Measurements from ENCODE around the gene TNF. TPM values are rescaled to one million over a fixed set of nuclear protein-coding genes. Genes with fewer than 3 reads are reported as not detected.
A peak's percentile ranks its signal among the peaks of the same experiment; 100 is the strongest.

The TNF gene
- total RNA-seq, 1 experiment from 2014 or later, result 0.64 TPM

DNA sequence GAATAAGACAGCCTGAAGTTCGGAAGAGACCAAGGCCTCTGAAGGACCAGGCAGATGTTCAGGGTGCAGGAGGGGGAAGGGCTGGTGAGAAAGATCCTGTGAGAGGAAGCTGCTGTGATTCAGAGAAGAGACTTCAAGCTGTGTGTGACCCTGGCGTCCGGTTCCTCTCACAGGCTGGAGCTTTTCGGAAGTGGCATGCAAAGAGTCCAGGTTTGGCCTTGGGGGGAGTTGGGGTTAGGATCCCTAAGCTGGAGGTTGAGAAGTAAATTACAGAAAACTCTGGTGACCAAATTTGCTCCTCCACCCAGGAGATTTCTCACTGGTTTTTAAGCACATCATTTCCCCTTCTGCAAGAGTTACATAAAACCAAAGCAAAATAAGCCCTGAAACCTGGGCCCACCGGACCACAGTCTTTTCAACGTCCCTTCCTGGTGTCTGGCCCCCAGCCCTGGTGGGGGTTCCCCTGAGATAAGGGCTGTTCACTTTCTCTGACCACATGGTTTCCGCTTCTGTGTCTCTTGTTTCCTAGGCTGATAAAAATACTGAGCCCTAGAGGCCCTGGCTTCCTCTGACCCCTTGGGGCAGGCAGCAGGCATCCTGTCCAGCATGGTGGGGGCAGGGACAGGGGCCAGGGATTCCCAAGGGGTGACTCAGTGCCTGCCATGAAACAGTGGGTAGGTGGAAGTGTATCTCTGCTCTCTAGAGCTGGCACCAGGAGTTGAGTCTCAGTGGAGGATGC, 15.2 kb upstream of the TNF start:
- BruUV-seq (replicated peaks), result no TSS peak
- H3K9me3 ChIP-seq (ENCODE audit: control insufficient read depth, insufficient read depth, low read depth, low read length), result no peaks in the 10 kb centered on the region
- DNase-seq (ENCODE audit: low read depth, low spot score), result no peak
- POLR2A ChIA-PET, result no interaction called here
- peaks cover 2% of the 10 kb centered on the region; the same call in 1 of the 2 replicates for H3K36me3 ChIP-seq (ENCODE audit: control insufficient read depth, insufficient read depth, low read length)
- CTCF ChIA-PET, result interaction anchor here (1.0 kb wide), 1 partner anchor 9 kb away, joined by 3 read pairs; no protein-coding TSS in a partner anchor
- TF ChIP-seq, protein P1, sequence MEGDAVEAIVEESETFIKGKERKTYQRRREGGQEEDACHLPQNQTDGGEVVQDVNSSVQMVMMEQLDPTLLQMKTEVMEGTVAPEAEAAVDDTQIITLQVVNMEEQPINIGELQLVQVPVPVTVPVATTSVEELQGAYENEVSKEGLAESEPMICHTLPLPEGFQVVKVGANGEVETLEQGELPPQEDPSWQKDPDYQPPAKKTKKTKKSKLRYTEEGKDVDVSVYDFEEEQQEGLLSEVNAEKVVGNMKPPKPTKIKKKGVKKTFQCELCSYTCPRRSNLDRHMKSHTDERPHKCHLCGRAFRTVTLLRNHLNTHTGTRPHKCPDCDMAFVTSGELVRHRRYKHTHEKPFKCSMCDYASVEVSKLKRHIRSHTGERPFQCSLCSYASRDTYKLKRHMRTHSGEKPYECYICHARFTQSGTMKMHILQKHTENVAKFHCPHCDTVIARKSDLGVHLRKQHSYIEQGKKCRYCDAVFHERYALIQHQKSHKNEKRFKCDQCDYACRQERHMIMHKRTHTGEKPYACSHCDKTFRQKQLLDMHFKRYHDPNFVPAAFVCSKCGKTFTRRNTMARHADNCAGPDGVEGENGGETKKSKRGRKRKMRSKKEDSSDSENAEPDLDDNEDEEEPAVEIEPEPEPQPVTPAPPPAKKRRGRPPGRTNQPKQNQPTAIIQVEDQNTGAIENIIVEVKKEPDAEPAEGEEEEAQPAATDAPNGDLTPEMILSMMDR (IDR thresholded peaks at IDR 0.05), result no peak
- no peak for TF ChIP-seq REST (IDR thresholded peaks at IDR 0.05; ENCODE audit: insufficient read depth in 1 of 2, low read depth in 2 of 2, low read length in 1 of 2)
- no peak for TF ChIP-seq SIN3A (IDR thresholded peaks at IDR 0.05; ENCODE audit: borderline replicate concordance, insufficient read depth, low read depth, low read length)
- TF ChIP-seq TCF7L2 (IDR thresholded peaks at IDR 0.05; ENCODE audit: low read depth, low read length), result no peak
- TF ChIP-seq POLR2AphosphoS5 (IDR thresholded peaks at IDR 0.05; ENCODE audit: low read depth, low read length), result no peak
- H3K4me3 ChIP-seq (ENCODE audit: low read depth in 2 of 2, low read length in 2 of 2), result no peak overlapping the region
- in situ Hi-C loops (cut with HindIII; ENCODE audit: low pct_unique_long_range_greater_than_20kb, low sequenced_read_pairs), result no loop called here
- H3K4me1 ChIP-seq (ENCODE audit: control insufficient read depth, insufficient read depth, low read length), result peaks cover 13% of the 10 kb centered on the region
- intact Hi-C loops (cut with micrococcal nuclease; ENCODE audit: unreplicated experiment), result no loop called here
- no peaks in the 10 kb centered on the region for H3K27me3 ChIP-seq (ENCODE audit: control insufficient read depth, insufficient read depth, low read length)
- peak; percentile 80 for ATAC-seq
- no peak overlapping the region for H3K27ac ChIP-seq (ENCODE audit: low read length)

- Histone ChIP-seq H3K27ac (ENCODE audit: low read length) (no peak overlapping the region), H3K9me3 (ENCODE audit: control insufficient read depth, insufficient read depth, low read depth, low read length) (no peaks in the 10 kb centered on the region), H3K36me3 (ENCODE audit: control insufficient read depth, insufficient read depth, low read length) (peaks cover 2% of the 10 kb centered on the region; the same call in 1 of the 2 replicates), H3K4me3 (ENCODE audit: low read depth in 2 of 2, low read length in 2 of 2) (no peak overlapping the region), H3K4me1 (ENCODE audit: control insufficient read depth, insufficient read depth, low read length) (peaks cover 13% of the 10 kb centered on the region), H3K27me3 (ENCODE audit: control insufficient read depth, insufficient read depth, low read length) (no peaks in the 10 kb centered on the region)
- no peak for DNase-seq (ENCODE audit: low read depth, low spot score)
- in situ Hi-C loops (cut with HindIII; ENCODE audit: low pct_unique_long_range_greater_than_20kb, low sequenced_read_pairs) (no loop called here), intact Hi-C loops (cut with micrococcal nuclease; ENCODE audit: unreplicated experiment) (no loop called here)
- POLR2A ChIA-PET, result no interaction called here
- CTCF ChIA-PET, result no interaction called here
- no peak for TF ChIP-seq SIN3A (IDR thresholded peaks at IDR 0.05; ENCODE audit: borderline replicate concordance, insufficient read depth, low read depth, low read length)
- TF ChIP-seq POLR2AphosphoS5 (IDR thresholded peaks at IDR 0.05; ENCODE audit: low read depth, low read length), result no peak
- TF ChIP-seq TCF7L2 (IDR thresholded peaks at IDR 0.05; ENCODE audit: low read depth, low read length), result no peak
- TF ChIP-seq, protein P1 (IDR thresholded peaks at IDR 0.05), result no peak
- no peak for TF ChIP-seq REST (IDR thresholded peaks at IDR 0.05; ENCODE audit: insufficient read depth in 1 of 2, low read depth in 2 of 2, low read length in 1 of 2)
- 0 out of 2 replicates have a peak, but pooled peaks have one; percentile 3 for ATAC-seq
- no TSS peak for BruUV-seq (replicated peaks)
Measured at GRCh38 chr6:31560697-31561058, 14.7 kb upstream of the TNF start.

Data from Panc1 (cell line).